HG03469 (cell line): ENCODE measurements around the gene TRMT112.

Experiments
- ATAC-seq: cut with Tn5 transposase; IDR thresholded peaks from one replicate; pipeline ENCODE4 v1.9.1; 2021; ENCODE audit warnings: mild to moderate bottlenecking, moderate library complexity, moderate number of reproducible peaks; ENCODE audit not compliant: unreplicated experiment

TRMT112 gene

DNA sequence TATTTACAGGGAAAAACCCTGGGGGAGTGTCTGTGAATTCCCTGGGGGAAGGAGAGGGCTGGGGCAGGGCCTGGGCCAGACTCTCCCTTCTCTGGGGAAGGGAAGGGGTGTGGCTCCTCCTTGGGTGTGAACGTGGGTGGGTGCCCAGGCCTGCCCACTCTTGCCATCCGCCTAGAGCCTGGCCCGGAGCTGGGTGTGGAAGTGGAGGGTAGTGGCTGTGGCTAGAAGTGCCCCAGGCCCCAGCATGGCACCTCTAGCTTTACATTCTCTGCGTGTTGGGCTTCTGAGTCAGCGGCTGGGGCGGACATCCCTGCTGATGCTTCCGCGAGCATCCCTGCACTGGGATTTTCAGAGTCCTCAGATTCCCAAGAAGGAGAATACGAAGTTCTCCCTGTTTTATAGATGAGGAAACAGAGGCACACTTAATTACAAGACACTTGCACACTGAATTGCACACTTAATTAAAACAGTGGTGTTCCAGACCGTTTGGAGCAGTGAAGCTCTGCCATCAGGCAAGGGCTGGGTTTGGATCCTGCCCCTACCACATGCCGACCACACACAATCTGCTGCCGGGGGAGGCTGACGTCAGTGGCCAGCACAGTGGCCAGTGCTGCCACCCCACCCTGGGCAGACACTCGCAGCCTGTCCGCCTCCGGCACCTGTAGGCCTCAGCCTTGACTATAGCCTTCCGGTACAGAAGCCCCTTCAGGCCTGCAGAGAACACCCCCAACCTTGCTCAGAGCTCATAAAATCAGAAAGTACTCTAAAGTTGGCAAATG, 40.5 kb downstream of the TRMT112 start:
- ATAC-seq, result no peak

- ATAC-seq, result no peak
Measured at GRCh38 chr11:64275841-64276240, 41.5 kb downstream of the TRMT112 start.

DNA sequence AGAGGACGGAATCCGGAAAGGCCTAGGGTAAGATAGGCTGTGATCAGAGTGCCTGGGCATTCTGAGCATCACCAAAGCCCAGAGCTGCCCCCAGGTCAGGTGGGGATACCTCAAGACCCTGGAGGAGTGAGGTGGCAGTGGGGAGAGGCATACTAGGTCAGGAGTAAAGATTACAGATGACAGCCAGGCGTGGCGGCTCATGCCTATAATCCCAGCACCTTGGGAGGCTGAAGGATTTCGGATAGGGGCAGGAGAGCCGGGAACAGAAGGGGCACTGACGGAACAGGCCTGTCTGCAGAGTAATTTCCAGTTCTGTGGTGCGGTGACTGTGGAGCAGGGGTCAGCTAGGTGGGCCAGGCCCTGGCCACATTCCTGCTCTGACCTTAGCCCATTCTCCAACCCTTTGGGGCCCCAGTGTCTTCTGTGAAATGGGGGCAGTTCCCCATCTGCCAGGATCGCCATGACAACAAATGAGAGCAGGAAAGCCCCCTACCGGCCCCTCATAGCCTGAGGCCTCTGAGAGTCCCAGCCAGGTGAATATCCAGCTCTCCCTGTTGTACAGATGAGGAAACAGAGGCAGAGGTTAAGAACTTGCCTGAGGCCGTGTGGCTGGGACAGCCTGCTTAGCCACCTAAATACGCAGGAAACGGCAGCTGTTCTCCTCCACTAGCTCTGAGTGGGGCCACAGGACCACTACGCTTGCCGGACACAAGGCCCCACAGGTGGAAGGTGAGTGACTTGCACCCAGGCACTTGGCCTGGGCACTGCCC, 42.1 kb downstream of the TRMT112 start:
- no peak for ATAC-seq

DNA sequence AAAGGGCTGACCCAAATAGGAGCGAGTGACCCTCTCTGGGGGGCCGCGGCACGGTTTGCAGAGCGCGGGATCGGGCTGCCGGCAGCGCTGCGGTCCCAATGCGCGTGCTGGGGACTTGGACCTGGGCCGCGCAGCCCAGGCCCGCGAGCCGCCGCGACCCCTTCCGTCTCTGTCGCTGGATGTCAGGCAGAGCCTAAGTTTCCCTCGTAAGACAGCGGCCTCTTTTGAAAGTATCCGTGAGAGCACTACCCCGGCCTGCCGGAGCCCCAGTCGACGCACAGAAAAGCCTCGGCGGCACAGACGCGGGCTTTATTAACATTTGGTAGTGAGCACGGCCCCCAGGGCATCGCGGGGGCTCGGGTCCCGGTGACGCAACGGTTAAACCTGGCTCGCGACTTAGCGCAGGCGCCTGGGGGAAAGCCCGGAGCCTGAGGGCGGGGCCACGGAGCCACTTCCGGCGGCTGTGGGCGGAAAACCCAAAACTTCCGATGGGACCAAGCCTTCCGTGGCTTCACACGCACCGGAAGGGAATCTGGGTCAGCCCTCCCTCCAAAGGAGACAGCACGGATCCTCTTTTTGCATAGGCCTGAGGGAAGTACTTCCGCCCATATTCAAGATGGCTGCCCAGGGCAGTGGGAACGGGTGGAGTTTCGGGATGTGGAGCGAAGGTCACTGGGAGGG, 47.7 kb downstream of the TRMT112 start:
- peak; percentile 49 for ATAC-seq

DNA sequence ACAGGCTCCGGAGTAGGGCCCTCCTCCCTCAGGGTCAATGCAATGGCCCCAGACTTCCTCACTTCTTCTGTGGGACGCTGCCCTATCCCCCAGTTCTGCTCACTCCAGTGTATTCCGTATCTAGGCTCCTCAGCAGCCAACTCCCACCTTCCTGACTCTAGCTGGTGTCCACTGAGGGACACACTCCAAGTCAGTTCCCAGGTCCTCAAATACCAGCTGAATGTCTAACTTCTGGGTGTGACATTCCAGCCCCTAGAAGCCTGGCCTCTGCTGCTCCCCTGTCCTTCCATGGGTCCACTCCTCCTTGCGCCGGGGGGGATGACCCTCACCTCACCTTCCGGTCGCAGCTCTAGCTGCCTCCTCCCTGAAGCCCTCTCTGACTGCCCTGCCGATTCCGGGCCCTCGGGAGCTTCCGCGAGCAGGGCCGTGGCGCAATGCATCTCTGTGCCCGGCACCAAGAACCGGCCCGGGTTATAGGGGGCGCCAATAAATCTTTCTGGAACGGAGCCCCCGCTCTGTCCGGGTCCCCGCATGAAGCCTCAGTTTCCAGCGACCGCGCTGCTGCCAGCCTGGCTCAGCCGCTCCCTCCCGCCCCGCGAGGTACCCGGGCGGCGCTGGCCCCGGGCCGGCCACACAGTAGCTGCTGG, 48.3 kb downstream of the TRMT112 start:
- ATAC-seq, result no peak

- ATAC-seq, result no peak
Measured at GRCh38 chr11:64268025-64268892, 49.1 kb downstream of the TRMT112 start.

GRCh38 chr11:64267207-64267945, 50.0 kb downstream of the TRMT112 start:
- ATAC-seq, result no peak
